ENCODE measurements around the gene ARMH3. TPM values are rescaled to one million over a fixed set of nuclear protein-coding genes. Genes with fewer than 3 reads are reported as not detected.

ARMH3 gene
- total RNA-seq, 1 experiment from 2014 or later = 17.1 TPM

GRCh38 chr10:101848894-101849351 lies 207.1 kb downstream of the ARMH3 start:
- ChIA-PET POLR2A (interaction anchor here (1.2 kb wide), 1 partner anchor 8 kb away, joined by 3 read pairs; no protein-coding TSS in a partner anchor), CTCF (interaction anchor here (0.5 to 4.2 kb wide), 9 partner anchors 9 to 246 kb away, joined by 3 to 41 read pairs (median 4); no protein-coding TSS in a partner anchor)
- Mint-ChIP-seq H3K27me3 (ENCODE audit: low read depth) (no peaks in the 10 kb centered on the region), H3K27ac (peak overlapping the region; percentile 65; the same call in 1 of the 2 replicates), H3K9me3 (no peaks in the 10 kb centered on the region), H3K4me3 (no peak overlapping the region), H3K36me3 (no peaks in the 10 kb centered on the region), H3K4me1 (peaks cover 33% of the 10 kb centered on the region)
- DNase-seq (ENCODE audit: low spot score) = no peak
- ATAC-seq = peak; percentile 62
- TF ChIP-seq ESRRA (CRISPR knock-in tag; IDR thresholded peaks at IDR 0.05; ENCODE audit: borderline replicate concordance) (no peak), ATF6 (CRISPR knock-in tag; IDR thresholded peaks at IDR 0.05) (no peak), EMX1 (CRISPR knock-in tag; IDR thresholded peaks at IDR 0.05) (no peak), GABPB1 (CRISPR knock-in tag; IDR thresholded peaks at IDR 0.05) (no peak), MYBL2 (CRISPR knock-in tag; IDR thresholded peaks at IDR 0.05) (no peak), TEAD4 (CRISPR knock-in tag; IDR thresholded peaks at IDR 0.05) (no peak), ZBTB21 (CRISPR knock-in tag; IDR thresholded peaks at IDR 0.05; ENCODE audit: borderline replicate concordance) (no peak)
- TF ChIP-seq, protein P1, sequence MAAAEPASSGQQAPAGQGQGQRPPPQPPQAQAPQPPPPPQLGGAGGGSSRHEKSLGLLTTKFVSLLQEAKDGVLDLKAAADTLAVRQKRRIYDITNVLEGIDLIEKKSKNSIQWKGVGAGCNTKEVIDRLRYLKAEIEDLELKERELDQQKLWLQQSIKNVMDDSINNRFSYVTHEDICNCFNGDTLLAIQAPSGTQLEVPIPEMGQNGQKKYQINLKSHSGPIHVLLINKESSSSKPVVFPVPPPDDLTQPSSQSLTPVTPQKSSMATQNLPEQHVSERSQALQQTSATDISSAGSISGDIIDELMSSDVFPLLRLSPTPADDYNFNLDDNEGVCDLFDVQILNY (CRISPR knock-in tag; IDR thresholded peaks at IDR 0.05) = no peak

DNA sequence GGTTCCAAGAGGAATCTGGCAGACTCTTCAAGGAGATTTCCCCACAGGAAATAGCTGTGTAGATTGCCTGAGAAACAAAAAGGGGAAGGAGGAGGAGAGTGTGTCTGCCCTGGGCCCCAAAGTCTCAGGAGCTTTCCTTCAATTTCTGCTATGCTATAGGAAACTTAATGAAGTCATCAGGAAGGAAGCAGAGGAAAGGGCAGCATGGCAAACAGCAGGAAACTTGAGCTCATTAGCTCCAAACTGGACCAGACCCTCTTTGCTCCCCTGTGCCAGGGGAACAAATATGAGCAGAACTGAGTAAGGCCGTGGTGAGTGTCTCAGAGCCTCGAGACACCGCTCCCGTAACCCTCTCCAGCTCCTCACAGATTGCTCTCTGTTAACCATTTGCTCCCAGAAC lies 207.6 kb downstream of the ARMH3 start:
- ChIA-PET POLR2A (no interaction called here), CTCF (interaction anchor here (0.7 to 4.2 kb wide), 7 partner anchors 8 to 246 kb away, joined by 3 to 41 read pairs (median 11); no protein-coding TSS in a partner anchor)
- no peak overlapping the region; the same call in 1 of the 2 replicates for H3K27ac Mint-ChIP-seq
- H3K4me3 Mint-ChIP-seq = no peak overlapping the region
- TF ChIP-seq TP53 (CRISPR knock-in tag; IDR thresholded peaks at IDR 0.05) (no peak), ZNF425 (CRISPR knock-in tag; conservative IDR thresholded peaks at IDR 0.05) (no peak)
- peaks cover 2% of the 10 kb centered on the region; the same call in 1 of the 2 replicates for H3K27me3 Mint-ChIP-seq (ENCODE audit: low read depth)
- no peak for DNase-seq (ENCODE audit: low spot score)
- H3K4me1 Mint-ChIP-seq = peaks cover 33% of the 10 kb centered on the region
- no peaks in the 10 kb centered on the region for H3K9me3 Mint-ChIP-seq
- no peak for ATAC-seq
- no peaks in the 10 kb centered on the region for H3K36me3 Mint-ChIP-seq

DNA sequence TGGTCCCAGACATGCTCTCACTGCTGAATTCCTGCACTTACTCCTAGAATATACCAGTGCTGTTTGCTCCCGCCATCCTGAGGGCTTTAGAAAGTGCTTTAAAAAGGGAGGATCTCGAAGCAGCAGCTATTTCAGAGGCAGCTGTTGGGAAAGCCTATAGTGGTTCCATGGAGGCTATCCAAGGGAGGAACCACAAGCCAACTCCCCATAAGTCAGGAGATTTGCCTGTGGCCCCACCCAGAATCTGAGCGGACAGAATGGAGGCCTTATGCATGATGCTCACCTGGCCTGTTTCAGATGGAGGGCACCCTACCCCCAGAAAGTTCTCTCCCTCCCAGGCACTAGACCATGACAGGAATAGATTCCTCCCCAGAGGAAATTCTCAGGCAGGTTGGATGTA lies 210.1 kb downstream of the ARMH3 start:
- ChIA-PET CTCF (interaction anchor here (0.6 to 2.5 kb wide), 3 partner anchors 49 to 164 kb away, joined by 3 to 14 read pairs (median 4); no protein-coding TSS in a partner anchor), POLR2A (interaction anchor here (1.1 kb wide), 1 partner anchor 15 kb away, joined by 3 read pairs; no protein-coding TSS in a partner anchor)
- no peak for DNase-seq (ENCODE audit: low spot score)
- peaks cover 25% of the 10 kb centered on the region for H3K27me3 Mint-ChIP-seq (ENCODE audit: low read depth)
- H3K27ac Mint-ChIP-seq = no peak overlapping the region
- H3K36me3 Mint-ChIP-seq = no peaks in the 10 kb centered on the region
- H3K9me3 Mint-ChIP-seq = no peaks in the 10 kb centered on the region
- H3K4me3 Mint-ChIP-seq = no peak overlapping the region
- H3K4me1 Mint-ChIP-seq = peaks cover 46% of the 10 kb centered on the region
- ATAC-seq = no peak
- TF ChIP-seq ETV6 (CRISPR knock-in tag; IDR thresholded peaks at IDR 0.05) (no peak), ZNF263 (CRISPR knock-in tag; IDR thresholded peaks at IDR 0.05; ENCODE audit: low read depth) (no peak), MYBL2 (CRISPR knock-in tag; IDR thresholded peaks at IDR 0.05) (no peak), FOXP1 (CRISPR knock-in tag; IDR thresholded peaks at IDR 0.05; ENCODE audit: borderline replicate concordance) (no peak), TP53 (CRISPR knock-in tag; IDR thresholded peaks at IDR 0.05) (no peak), GRHL2 (CRISPR knock-in tag; IDR thresholded peaks at IDR 0.05; ENCODE audit: insufficient replicate concordance, severe bottlenecking) (no peak), IRF2 (CRISPR knock-in tag; IDR thresholded peaks at IDR 0.05; ENCODE audit: borderline replicate concordance, low read depth) (no peak), SP1 (CRISPR knock-in tag; conservative IDR thresholded peaks at IDR 0.05) (no peak)
- TF ChIP-seq, protein P2, sequence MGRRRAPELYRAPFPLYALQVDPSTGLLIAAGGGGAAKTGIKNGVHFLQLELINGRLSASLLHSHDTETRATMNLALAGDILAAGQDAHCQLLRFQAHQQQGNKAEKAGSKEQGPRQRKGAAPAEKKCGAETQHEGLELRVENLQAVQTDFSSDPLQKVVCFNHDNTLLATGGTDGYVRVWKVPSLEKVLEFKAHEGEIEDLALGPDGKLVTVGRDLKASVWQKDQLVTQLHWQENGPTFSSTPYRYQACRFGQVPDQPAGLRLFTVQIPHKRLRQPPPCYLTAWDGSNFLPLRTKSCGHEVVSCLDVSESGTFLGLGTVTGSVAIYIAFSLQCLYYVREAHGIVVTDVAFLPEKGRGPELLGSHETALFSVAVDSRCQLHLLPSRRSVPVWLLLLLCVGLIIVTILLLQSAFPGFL (CRISPR knock-in tag; IDR thresholded peaks at IDR 0.05; ENCODE audit: borderline replicate concordance) = no peak
- TF ChIP-seq, protein P3, sequence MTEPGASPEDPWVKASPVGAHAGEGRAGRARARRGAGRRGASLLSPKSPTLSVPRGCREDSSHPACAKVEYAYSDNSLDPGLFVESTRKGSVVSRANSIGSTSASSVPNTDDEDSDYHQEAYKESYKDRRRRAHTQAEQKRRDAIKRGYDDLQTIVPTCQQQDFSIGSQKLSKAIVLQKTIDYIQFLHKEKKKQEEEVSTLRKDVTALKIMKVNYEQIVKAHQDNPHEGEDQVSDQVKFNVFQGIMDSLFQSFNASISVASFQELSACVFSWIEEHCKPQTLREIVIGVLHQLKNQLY (CRISPR knock-in tag; IDR thresholded peaks at IDR 0.05) = no peak
- TF ChIP-seq, protein P4, sequence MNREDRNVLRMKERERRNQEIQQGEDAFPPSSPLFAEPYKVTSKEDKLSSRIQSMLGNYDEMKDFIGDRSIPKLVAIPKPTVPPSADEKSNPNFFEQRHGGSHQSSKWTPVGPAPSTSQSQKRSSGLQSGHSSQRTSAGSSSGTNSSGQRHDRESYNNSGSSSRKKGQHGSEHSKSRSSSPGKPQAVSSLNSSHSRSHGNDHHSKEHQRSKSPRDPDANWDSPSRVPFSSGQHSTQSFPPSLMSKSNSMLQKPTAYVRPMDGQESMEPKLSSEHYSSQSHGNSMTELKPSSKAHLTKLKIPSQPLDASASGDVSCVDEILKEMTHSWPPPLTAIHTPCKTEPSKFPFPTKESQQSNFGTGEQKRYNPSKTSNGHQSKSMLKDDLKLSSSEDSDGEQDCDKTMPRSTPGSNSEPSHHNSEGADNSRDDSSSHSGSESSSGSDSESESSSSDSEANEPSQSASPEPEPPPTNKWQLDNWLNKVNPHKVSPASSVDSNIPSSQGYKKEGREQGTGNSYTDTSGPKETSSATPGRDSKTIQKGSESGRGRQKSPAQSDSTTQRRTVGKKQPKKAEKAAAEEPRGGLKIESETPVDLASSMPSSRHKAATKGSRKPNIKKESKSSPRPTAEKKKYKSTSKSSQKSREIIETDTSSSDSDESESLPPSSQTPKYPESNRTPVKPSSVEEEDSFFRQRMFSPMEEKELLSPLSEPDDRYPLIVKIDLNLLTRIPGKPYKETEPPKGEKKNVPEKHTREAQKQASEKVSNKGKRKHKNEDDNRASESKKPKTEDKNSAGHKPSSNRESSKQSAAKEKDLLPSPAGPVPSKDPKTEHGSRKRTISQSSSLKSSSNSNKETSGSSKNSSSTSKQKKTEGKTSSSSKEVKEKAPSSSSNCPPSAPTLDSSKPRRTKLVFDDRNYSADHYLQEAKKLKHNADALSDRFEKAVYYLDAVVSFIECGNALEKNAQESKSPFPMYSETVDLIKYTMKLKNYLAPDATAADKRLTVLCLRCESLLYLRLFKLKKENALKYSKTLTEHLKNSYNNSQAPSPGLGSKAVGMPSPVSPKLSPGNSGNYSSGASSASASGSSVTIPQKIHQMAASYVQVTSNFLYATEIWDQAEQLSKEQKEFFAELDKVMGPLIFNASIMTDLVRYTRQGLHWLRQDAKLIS (CRISPR knock-in tag; IDR thresholded peaks at IDR 0.05; ENCODE audit: borderline replicate concordance) = no peak
